Stimulated activated memory B cell treated with anti-CD40 and anti-IgM and Interleukin-4, amounts not matched to agents 10 μg/mL and 1 μg/mL and 100 μg/mL, for 72 hours (primary cell): ENCODE data around the gene MMP26.

Experiments
- ATAC-seq: fragments of 150-1000 bp; cut with Tn5 transposase; 2 replicates; pipeline ENCODE4 v1.10.0; 2021
- H3K27ac Mint-ChIP-seq: one replicate; pipeline ENCODE4 v1.8.0; 2022; ENCODE audit warnings: mild to moderate bottlenecking, mixed read lengths
- H3K27me3 Mint-ChIP-seq: one replicate; pipeline ENCODE4 v1.8.0; 2022; ENCODE audit warnings: mixed read lengths
- H3K36me3 Mint-ChIP-seq: one replicate; pipeline ENCODE4 v1.8.0; 2022; ENCODE audit warnings: mixed read lengths
- H3K4me1 Mint-ChIP-seq: one replicate; pipeline ENCODE4 v1.8.0; 2022; ENCODE audit warnings: mixed read lengths
- H3K4me3 Mint-ChIP-seq: one replicate; pipeline ENCODE4 v1.8.0; 2022; ENCODE audit warnings: mild to moderate bottlenecking, moderate library complexity, mixed read lengths
- H3K9me3 Mint-ChIP-seq: one replicate; pipeline ENCODE4 v1.8.0; 2022; ENCODE audit warnings: mixed read lengths

MMP26 gene

DNA sequence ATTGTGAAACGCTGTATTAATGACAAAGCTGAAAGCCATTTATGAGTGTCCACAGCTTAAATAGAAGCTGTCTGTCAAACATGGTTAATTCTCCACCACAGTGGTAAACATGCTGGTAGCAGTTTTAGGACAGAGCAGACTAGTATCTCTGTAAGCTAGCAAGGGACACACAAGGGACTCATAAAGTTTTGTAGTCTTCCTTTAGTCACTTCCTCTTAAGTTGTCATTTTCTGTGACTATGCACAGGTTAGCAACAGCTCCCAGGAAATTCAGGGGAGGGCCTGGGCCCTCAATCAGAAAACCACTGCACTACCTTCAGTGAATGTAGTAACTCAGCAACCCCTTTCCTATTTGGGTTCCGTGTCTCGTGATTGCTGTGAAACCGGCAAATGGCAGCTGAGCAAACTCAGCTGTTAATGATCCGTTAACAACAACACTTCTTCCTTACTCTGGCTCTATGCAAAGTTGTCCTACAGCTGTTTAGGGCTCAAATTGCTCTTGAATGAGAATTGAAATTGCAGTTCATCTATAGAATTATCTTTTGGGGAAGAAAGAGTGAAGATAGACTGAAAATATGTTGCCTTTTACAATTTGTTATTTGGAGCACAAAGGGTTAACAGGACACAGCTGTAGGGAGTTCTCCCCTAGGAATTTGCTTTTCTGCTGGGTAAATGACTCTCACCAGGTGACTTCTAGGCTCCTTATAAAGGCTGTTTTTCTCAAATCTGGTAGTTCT, at the start of gene MMP26:
Gene MMP26 (plus strand): TSS at position 731 of the 736 bp plus-strand sequence.
- Mint-ChIP-seq H3K27ac (no peak within 1 kb of the TSS), H3K27me3 (peaks cover 10% of the 10 kb centered on the region), H3K9me3 (no peaks in the 10 kb centered on the region), H3K4me3 (no peak within 1 kb of the TSS), H3K36me3 (no peaks in the 10 kb centered on the region), H3K4me1 (no peaks in the 10 kb centered on the region)
- no peak for ATAC-seq

DNA sequence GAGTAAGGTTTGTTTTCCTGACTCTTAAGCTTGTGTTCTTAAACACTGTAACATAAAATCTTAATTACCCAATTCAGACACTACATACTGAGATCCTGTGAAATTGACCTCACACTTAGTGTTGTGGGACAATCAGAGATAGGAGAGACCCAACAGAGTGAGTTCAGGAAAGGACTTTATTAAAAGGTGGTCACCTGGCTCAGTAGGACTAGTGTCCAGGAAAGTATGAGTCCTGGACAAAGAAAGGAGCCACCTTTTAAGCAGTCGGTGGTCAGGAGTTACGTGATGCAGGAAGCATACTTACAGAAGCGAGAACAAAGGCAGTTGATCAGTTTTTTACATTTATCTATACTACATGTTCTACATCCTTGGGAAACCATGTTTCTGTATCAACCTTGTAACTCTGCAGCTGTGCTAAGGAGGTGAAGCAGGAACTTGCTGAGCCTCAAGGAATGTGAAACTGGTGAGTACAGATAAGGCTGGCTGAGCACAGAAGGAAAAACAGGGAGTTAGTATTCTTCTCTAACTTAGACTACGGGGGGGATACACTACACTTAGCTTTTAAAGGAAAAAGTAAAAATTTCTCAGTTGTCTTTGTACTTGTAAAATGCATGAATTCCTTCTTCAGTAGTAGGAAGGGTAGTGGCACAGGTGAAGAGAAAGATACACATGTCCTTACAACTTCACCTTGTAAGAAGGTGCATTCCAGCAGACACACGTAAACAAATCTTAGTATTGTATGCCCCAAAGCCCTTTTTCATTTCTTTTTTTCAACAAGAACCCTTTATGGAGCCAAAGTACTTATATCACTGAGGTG, 45.7 kb upstream of the MMP26 start:
- ATAC-seq, result no peak
- Mint-ChIP-seq H3K9me3 (no peaks in the 10 kb centered on the region), H3K36me3 (no peaks in the 10 kb centered on the region), H3K27ac (no peak overlapping the region), H3K4me3 (no peak overlapping the region), H3K27me3 (peaks cover 26% of the 10 kb centered on the region), H3K4me1 (no peaks in the 10 kb centered on the region)

DNA sequence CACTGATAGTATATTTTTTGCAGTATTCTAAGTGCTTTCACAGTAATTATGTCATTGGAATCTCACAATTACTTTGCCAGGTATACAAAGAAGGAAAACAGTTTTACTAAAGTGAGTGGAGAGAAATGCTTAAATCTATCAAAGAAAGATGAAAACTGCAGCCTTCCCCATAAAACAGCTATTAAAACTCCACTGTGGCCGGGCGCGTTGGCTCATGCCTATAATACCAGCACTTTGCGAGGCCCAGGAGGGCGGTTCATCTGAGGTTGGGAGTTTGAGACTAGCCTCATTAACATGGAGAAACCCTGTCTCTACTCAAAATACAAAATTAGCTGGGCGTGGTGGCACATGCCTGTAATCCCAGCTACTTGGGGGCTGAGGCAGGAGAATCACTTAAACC, 41.7 kb upstream of the MMP26 start:
- no peaks in the 10 kb centered on the region for H3K36me3 Mint-ChIP-seq
- ATAC-seq, result no peak
- no peaks in the 10 kb centered on the region for H3K9me3 Mint-ChIP-seq
- no peak overlapping the region for H3K4me3 Mint-ChIP-seq
- H3K27ac Mint-ChIP-seq, result no peak overlapping the region
- H3K4me1 Mint-ChIP-seq, result no peaks in the 10 kb centered on the region
- peaks cover 26% of the 10 kb centered on the region for H3K27me3 Mint-ChIP-seq

DNA sequence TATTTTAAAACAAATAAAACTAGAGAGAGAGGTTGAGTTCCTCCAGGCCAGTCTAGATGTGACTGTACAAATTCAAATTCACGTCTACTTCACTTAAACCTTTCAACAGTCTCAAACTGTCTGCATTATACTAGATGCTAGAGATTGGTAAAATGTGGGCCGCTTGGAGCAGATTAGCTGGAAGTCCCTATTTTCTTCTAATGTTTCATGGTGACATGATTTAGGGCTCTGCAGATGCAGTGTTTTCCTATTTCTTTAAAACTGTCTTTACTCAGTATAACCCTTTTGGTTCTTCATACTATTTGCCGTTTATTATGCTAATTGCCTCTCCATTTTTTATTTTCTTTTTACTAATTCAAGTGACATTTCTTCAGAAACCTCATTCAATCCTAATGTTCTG, 40.4 kb upstream of the MMP26 start:
- Mint-ChIP-seq H3K4me1 (no peaks in the 10 kb centered on the region), H3K27ac (no peak overlapping the region), H3K36me3 (no peaks in the 10 kb centered on the region), H3K9me3 (no peaks in the 10 kb centered on the region), H3K27me3 (peaks cover 26% of the 10 kb centered on the region), H3K4me3 (no peak overlapping the region)
- no peak for ATAC-seq

DNA sequence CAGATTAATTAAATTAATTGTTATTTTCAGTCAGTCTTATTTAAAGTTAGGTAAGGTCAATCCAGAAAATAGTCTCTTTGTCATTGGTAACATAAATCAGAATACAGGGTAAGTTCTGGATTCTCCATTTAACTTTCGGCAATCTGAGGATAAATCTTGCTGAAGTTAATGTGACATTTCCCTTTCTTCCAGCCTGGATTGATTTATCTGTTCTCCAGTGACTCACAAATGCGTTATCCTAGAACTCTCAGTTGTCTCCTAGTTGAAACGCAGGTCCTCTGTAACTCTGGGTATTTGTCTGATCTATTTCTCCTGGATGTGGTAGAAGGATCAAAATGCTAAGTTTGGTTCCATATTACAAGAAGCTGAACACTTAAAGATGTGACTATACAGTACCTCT, 39.8 kb upstream of the MMP26 start:
- H3K27ac Mint-ChIP-seq, result no peak overlapping the region
- H3K4me3 Mint-ChIP-seq, result no peak overlapping the region
- H3K27me3 Mint-ChIP-seq, result peaks cover 26% of the 10 kb centered on the region
- H3K9me3 Mint-ChIP-seq, result no peaks in the 10 kb centered on the region
- no peak for ATAC-seq
- no peaks in the 10 kb centered on the region for H3K36me3 Mint-ChIP-seq
- H3K4me1 Mint-ChIP-seq, result no peaks in the 10 kb centered on the region

DNA sequence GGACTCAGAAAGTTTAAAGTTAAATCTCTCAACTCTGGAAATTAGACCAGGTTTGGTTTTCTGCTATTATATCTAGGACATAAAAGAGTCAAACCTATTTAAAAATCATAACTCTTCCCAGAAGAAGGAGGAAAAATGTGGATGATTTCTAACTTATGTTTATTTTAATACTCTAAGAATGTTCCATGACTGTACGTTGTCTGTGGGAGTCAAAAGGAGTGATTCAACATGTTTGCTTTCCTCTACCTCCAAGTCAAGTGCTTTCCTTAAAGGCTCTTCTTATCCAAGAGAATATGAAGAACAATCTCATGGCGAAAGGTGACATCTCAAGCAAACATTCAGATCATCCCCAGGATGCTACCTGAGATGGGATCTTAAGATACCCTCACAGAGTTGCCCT, 39.2 kb upstream of the MMP26 start:
- Mint-ChIP-seq H3K36me3 (no peaks in the 10 kb centered on the region), H3K27me3 (peaks cover 22% of the 10 kb centered on the region), H3K27ac (no peak overlapping the region), H3K4me3 (no peak overlapping the region), H3K9me3 (no peaks in the 10 kb centered on the region), H3K4me1 (no peaks in the 10 kb centered on the region)
- no peak for ATAC-seq

DNA sequence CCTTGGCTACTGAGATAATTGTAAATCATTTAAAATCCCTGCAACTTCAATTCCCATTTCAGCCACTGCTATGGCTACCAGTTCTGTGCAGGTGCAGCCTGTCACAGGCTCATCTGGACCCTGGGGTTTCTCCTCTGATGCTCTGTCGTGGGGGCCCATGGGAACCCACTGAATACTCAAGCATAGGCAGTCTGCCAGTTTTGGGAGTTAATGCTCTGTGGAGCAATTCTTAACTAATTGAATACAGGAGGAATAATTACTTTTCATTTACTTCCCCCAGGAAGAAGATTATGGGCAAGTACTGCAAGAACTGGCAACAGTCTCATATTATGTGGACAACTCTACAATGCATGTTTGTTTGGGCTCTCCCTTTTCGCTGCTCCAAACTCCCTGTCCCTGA, 32.8 kb upstream of the MMP26 start:
- Mint-ChIP-seq H3K36me3 (no peaks in the 10 kb centered on the region), H3K27ac (no peak overlapping the region)
- no peak for ATAC-seq

DNA sequence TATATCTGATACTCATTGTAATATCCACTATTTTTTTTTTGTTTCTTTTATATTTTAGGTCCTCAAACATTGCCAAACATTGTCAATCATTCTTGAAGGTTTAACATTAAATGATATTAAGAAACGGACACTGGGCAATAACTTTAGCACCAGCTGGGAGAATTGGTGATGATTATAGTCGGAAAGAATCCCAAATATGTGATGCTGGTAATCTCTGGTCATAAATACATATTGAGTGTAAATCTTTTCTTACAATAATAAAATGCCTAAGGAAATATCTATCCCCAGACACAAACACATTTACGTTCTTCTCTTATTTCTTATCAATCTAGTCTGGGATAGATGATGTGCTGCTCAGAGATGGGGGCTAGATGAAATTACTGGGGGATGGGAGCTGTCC, 32.1 kb upstream of the MMP26 start:
- Mint-ChIP-seq H3K27me3 (peaks cover 31% of the 10 kb centered on the region), H3K27ac (no peak overlapping the region), H3K4me1 (no peaks in the 10 kb centered on the region), H3K9me3 (no peaks in the 10 kb centered on the region), H3K36me3 (no peaks in the 10 kb centered on the region), H3K4me3 (no peak overlapping the region)
- ATAC-seq, result no peak

More for the DNA sequence above, 32.8 kb upstream of the MMP26 start:
- Mint-ChIP-seq H3K4me1 (no peaks in the 10 kb centered on the region), H3K4me3 (no peak overlapping the region), H3K9me3 (no peaks in the 10 kb centered on the region), H3K27me3 (peaks cover 29% of the 10 kb centered on the region)

DNA sequence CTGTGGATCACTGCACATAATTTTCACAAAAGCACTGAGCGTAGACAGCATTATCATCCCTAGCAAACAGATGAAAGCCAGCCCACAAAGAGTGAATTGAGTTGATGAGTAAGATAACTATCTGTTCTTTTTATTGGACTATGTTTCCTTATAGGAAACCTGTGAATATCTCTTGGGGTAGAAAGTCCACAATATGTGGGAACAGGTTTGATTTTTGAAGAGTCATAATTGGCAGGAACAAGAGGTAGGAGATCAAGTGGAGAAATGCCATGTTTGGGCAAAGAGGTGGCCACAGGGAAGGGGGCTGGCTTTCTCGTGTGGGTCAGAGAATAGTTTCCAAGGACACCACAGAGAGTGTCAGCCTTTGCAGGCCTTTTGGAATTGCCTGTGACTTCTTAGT, 30.8 kb upstream of the MMP26 start:
- Mint-ChIP-seq H3K27me3 (peaks cover 31% of the 10 kb centered on the region), H3K36me3 (no peaks in the 10 kb centered on the region), H3K4me3 (no peak overlapping the region), H3K9me3 (no peaks in the 10 kb centered on the region), H3K27ac (no peak overlapping the region), H3K4me1 (no peaks in the 10 kb centered on the region)
- no peak for ATAC-seq

DNA sequence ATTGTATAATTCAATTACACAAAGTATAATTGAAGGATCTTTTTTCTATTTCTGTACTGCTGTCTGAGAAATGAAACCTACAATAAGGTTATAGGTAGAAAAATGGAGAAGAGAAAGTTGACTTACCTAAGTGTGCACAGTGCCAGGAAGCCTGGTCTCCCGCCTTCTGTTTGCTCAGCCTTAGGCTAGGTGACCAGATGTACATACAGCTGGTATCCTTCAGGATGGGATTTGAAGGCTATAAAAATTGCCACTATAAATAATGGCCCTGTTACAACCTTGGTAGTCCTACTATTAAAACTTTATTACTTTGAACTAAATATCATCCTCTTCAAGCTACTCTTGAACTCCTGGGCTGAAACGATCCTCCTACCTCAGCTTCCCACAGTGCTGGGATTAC, 26.6 kb upstream of the MMP26 start:
- H3K27ac Mint-ChIP-seq, result no peak overlapping the region
- no peaks in the 10 kb centered on the region for H3K9me3 Mint-ChIP-seq
- no peaks in the 10 kb centered on the region for H3K4me1 Mint-ChIP-seq

DNA sequence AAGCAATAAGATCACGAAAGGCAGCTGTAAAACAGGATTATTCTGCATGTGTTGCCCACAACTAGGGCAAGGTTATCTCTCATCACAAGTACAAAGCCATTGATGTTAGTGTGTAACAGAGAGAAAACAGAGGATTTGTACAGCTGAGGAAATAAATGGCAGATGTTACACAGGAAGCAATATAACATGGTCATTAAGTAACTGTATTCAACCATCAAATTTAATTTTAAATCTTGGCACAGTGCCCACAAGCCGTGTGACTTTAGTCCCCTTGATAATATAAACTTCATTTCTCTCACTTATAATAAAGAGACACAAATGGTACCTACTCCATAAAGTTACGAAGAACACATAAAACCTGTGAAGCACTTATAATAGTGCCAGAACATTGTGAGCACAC, 24.2 kb upstream of the MMP26 start:
- Mint-ChIP-seq H3K36me3 (no peaks in the 10 kb centered on the region), H3K4me1 (no peaks in the 10 kb centered on the region), H3K27ac (no peak overlapping the region), H3K27me3 (peaks cover 9% of the 10 kb centered on the region), H3K9me3 (no peaks in the 10 kb centered on the region), H3K4me3 (no peak overlapping the region)
- ATAC-seq, result no peak

More for the DNA sequence above, 26.6 kb upstream of the MMP26 start:
- no peak overlapping the region for H3K4me3 Mint-ChIP-seq
- no peaks in the 10 kb centered on the region for H3K36me3 Mint-ChIP-seq
- H3K27me3 Mint-ChIP-seq, result peaks cover 22% of the 10 kb centered on the region
- ATAC-seq, result no peak

DNA sequence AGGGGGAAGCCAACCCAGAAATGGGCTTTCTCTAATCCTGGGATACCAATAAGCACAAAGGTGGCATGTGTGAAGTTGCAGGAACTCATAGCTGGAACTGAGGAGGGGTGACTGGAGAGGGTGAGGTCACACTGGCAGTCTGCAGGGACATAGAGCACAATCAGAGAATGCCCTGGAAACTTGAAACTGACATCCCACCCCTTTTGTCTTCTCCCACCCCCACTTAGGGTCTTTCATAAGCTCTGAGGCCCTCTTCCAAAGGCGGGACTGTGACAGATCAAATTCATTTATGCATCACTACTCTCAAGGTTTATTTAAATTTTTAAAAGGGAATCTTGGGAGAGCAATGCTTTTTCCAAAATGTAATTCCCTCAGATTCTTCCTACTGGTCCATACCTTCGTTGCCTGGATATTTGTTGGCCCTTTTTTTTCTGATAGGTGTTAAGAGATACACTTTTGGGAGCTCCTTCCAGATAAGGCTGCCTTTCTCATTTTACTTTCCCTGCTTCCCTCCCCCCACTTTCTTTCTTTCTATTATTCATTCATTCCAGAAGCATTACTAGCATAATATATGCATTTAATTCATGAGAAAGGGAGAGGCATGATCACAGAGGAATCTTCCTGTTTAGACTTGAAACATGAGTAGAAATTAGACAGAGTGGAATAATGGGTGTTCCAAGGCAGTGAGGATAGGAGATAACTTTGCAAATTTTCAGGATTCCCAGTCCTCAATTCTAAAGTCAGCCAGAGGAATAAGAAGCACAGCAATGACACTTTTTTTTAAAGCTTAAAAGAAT, 21.8 kb upstream of the MMP26 start:
- Mint-ChIP-seq H3K36me3 (no peaks in the 10 kb centered on the region), H3K4me1 (no peaks in the 10 kb centered on the region), H3K27ac (no peak overlapping the region), H3K4me3 (no peak overlapping the region), H3K9me3 (no peaks in the 10 kb centered on the region), H3K27me3 (no peaks in the 10 kb centered on the region)
- ATAC-seq, result no peak

DNA sequence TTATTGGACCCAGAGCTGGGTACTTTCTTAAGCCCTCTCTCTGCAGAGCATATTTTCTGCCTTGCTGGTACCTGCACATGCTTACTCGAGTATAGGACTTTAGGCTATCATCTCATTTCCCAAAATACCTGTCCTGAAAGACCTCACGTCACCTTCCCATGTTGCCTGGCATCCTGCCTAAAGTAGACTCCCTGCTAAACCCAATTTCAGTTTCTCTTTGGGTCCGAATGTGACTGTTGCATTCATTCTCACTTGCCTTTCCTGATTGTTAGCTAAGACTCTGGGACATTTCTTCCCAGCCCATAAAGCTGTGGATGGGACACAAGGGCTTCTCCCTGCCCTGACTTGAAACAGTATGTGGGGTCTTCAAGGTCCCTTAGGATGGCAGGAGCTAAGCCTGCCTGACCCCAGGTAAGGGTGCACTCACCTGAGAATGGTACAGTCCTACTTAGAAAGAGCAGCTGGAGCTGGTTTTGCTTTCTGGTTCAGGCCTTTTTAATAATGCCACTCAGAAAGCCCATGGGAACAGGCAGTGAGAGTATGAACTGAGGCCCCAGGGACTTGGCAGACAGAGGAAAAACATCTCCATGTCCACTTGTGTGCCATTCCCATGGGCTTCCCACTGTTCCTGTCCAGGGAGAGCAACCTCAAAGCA, 19.8 kb upstream of the MMP26 start:
- Mint-ChIP-seq H3K27me3 (no peaks in the 10 kb centered on the region), H3K4me1 (no peaks in the 10 kb centered on the region), H3K4me3 (no peak overlapping the region), H3K27ac (no peak overlapping the region), H3K36me3 (no peaks in the 10 kb centered on the region), H3K9me3 (no peaks in the 10 kb centered on the region)
- no peak for ATAC-seq

DNA sequence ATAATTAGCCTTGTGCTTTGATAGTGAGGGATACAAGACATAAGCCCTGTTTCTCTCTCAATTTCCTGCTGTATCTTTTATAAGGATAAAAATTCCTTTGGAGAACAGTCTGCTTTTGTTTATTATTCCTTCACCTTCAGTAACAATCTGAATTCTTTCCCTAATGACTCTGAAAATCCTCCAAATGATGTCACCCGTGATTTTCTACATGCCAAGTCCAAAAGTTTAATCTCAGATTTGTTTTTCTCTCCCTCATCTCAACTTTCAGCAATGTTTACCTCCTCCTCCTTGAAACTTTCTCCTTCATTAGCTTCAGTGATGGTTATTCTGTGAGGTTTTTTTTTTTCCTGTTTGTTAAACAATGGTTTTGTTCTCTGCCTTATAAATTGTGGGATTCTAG, 9.1 kb upstream of the MMP26 start:
- no peak for ATAC-seq
- H3K4me1 Mint-ChIP-seq, result no peaks in the 10 kb centered on the region

DNA sequence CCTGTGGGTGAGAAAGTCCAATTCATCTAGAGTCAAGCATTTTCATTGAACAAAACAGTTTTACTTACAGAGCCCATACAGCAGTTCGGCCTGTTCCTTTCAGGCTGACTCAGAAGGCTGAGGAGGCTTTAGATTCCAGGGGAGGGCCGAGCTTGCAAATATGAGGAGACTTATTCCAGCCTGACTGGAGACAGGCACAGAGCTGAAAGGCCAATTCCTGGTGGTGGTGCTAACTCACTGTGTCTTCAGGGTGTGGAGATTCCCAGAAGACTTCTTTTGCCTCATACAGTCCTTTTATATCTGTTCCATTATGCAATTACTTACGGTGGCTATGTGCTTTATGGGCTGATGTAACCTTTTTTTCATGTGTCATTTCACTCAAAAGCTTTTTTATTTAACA, 7.0 kb upstream of the MMP26 start, which contains the start of gene OR51E2:
Gene OR51E2 (minus strand): TSS at position 269 of the 400 bp plus-strand sequence. CDS start 15,142 bp downstream, outside the sequence.
- H3K27me3 Mint-ChIP-seq, result peaks cover 10% of the 10 kb centered on the region
- no peak within 1 kb of the TSS for H3K4me3 Mint-ChIP-seq
- H3K4me1 Mint-ChIP-seq, result no peaks in the 10 kb centered on the region
- no peaks in the 10 kb centered on the region for H3K36me3 Mint-ChIP-seq
- no peak for ATAC-seq
- H3K9me3 Mint-ChIP-seq, result no peaks in the 10 kb centered on the region
- H3K27ac Mint-ChIP-seq, result no peak within 1 kb of the TSS

More for the DNA sequence above, 9.1 kb upstream of the MMP26 start:
- Mint-ChIP-seq H3K4me3 (no peak overlapping the region), H3K27ac (no peak overlapping the region), H3K27me3 (peaks cover 10% of the 10 kb centered on the region), H3K9me3 (no peaks in the 10 kb centered on the region), H3K36me3 (no peaks in the 10 kb centered on the region)
